ENCODE measurements around the gene GNG13.

The GNG13 gene

GRCh38 chr16:813204-813915 lies 12.8 kb upstream of the GNG13 start:
- DNase-seq, result peak in 3 of 5 experiments; percentile 31 to 52 (median 43)

- no peak for DNase-seq
Observed at GRCh38 chr16:808085-808386, 7.5 kb upstream of the GNG13 start.

DNA sequence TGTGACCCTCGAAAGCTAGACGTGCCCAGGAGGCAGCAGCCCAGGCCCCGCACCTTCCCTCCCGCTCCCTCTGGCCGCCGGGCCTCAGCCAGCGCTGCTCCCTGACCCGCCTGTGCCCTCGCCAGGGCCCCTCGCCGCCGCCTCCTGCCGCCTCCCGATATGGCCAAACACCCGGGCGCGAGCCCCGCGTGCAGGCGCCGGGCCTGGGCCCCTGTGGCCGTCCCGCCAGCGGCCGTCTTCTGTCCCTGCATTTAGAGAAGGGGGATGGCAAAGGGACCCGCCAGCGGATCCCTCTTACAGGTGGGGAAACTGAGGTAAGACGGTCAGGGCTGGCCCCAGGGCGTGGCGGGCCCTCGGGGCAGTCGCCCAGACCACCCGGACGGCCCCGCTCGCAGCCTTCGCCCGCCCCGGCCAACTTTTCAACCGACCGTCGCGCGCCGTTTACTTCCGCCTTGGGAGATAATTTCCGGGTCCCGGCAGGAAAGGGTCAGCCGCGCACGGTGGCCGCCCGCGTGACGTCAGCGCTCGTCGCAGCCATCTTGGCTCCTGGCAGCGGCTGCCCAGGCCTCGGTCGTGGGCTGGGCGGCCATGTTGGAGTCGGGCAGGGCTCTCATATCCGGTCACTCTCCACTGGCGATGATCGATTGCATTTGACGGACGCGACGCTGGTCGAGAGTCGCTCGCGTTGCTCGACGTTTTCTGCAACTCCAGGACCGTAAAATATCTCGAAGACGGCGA lies 7.0 kb upstream of the GNG13 start:
- peak; percentile 64 to 94 (median 68) for DNase-seq

GRCh38 chr16:805474-805873 lies 4.9 kb upstream of the GNG13 start:
- no peak for DNase-seq

DNA sequence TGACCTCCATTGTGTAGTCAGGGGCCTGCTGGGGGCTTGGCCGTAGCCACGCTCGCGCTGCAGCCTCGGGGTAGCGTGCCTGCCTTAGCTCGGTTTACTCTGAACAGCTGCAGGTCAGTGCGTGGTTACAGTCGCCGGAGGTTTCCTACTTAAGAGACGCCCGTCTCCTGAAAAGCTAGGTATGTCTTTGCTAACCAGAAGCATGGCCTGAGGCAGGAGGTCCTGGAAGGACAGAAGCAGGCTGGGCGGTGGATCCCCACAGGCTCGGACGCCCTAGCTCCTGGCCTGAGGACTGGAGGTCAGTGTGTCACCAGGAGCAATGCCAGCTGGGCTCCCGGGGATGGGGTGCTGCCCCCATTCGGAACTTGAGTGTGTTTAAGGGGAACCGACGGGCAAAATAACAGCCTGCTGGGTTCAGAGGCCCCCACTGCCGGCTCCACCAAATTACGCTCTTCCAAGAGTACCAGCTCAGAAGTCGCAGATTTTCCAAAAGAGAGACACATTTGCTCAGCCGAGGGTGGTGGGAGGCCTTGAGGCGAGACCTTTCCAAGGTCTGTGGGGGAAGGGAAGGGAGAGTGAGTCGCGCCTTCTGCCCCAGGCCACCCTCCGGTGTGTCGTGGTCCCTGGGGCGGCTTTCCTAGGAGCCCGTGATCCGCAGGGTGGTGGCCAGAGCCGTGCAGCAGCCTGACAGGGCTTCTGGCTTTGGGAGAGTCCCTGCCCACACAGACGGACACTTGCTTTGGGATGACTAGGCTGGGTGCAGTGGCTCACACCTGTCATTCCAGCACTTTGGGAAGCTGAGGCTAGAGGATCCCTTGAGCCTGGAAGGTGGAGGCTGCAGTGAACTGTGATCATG lies 3.9 kb upstream of the GNG13 start:
- no peak for DNase-seq

GRCh38 chr16:803754-804080 lies 3.2 kb upstream of the GNG13 start:
- DNase-seq, result no peak

DNA sequence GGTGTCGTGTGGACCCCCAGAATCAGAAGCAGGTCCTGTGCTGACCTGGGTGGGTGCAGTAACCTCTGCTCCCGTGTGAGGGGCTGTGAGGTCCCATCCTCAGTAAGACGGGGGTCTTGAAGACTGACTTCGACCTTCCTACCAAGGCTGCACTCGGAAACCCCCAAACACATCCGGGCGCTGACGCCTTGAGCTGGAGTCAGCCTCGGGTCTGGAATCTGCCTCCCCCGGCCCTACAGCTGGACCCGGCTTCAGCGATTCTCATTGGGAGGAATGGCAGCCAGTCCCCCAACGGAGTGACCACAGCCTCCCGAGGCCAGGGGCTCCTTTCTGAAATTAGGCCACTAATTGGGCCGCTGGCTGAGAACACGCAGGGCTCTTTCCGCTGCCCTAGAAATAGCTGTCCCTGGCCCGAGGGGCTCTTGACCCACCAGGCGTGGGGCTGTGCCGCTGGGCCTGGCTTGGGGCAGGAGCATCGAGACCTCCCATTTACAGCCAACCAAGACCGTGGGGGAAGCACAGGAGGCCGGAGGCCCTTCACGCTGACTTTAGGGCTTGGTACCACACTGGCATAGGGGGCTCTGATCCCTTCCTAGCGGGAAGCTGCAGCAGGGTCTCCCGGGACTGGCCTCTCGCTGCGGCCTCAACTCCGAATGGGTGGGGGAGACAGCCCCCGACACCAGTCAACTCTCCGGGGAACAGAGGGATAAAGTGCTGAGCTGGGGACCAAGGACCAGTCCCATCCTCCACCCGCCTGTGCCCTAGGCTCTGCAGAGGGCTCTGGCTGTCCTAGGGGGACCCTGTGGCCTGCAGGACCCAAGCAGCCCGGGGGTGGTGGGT lies 2.6 kb upstream of the GNG13 start:
- no peak for DNase-seq

DNA sequence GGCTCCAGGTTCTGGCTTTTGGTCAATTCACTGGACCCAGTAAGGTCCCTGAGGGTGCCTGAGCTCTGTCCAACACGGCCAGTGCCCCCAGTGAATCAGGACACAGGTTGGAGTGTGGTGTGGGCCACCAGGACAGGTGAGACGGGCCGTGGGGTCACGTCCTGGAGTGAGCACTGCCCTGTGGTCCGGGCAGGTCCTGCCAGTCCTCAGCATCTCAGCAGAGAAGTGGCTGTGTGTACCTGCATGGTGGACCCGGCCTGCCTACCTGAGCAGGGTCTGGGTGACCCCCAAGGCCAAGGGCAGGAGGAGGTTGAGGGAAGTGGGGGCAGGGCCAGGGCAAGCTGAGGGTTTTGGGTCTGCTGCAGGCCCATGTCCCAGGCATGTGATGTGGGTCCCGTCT lies 1.9 kb upstream of the GNG13 start:
- no peak for DNase-seq

DNA sequence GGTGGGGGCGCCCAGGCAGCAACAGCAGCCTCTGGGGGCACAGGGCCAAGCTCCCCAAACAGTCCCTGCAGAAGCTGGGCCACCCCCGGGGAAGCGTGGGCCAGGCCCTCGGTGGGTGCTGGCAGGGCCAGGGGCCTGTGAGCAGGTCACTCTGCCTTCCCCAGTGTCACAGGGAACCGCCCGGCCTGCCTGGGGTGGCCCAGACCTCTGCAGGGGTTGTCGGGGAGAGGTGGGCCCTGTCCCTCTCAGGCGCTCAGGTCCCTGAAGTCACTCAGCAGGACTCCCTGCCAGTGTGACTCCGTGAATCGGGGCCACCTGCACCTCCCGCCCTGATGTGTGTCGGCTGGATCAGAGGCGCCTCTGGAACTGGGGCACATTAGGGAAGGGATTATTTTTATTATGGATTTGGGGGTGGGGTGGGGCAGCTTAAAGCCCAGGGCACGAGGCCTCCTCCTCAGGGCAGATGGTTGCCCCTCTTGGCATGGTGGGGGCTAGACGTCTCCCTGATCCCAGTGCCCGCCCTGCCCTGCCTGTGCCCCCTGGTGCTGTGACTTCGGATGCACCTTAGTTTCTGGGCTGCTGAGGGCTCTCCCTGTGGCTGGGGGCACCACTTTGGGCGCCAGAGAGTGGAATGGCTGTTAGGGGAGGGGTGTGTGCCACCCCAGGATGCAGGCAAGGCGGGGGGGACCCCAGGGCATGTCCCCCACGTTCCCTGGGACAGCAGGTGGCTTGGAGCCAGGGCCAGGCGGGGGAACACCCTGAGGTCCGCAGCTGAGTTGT lies 1.2 kb upstream of the GNG13 start:
- DNase-seq, result no peak

DNA sequence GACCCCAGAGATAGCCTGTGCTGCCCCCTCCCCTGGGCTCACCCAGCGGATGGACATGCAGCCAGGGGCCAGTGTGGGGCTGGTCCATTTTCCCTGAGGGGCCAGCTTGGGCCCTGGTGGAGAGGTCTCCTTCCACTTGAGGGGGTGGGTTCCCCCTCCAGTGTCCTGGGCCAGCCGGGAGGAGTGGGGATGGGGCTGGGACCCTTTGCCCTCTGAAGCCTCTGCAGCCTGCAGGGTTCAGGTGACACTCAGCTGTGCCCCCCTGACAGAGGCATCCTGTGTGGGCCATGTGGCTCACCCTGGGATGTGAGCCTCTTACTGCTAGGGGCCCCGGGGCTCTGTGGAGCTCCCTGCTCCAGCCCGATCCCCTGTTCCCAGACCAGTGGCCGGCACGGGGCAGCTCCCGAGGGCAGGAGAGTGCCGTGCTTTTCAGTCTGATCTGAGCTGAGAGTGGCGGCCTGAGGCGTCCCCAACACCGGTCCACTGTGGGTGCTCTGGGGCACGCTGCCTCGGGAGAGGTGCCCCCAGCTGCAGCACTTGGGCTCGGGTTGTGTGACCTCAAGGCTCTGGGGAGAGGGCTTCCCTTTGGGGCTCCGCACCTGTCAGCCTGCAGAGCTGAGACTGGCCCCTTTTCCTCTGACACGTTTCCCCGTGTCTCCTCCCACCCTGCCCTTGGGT lies 439 bp upstream of the GNG13 start:
- DNase-seq, result no peak

- DNase-seq, result no peak
Observed at GRCh38 chr16:799111-799947, 1.2 kb downstream of the GNG13 start.

DNA sequence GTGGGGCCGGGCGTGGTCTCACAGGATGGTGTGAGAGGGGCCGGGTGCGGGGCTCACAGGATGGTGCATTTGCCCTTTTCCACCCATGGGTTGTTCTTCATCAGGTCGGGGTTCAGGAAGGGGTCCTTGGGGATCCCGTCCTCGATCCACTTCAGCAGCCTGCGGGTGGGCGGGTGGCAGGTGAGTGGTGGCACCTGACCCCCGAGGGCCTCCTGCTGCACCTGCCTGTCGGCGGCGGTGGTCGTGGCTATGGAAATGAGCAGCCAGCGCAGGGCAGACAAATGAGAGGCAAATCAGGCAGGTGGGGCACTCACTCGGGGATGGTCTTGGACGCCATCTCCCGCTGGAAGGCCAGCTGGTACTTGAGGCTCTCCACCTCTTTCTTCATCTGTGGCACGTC lies 1.9 kb downstream of the GNG13 start:
- DNase-seq, result no peak

DNA sequence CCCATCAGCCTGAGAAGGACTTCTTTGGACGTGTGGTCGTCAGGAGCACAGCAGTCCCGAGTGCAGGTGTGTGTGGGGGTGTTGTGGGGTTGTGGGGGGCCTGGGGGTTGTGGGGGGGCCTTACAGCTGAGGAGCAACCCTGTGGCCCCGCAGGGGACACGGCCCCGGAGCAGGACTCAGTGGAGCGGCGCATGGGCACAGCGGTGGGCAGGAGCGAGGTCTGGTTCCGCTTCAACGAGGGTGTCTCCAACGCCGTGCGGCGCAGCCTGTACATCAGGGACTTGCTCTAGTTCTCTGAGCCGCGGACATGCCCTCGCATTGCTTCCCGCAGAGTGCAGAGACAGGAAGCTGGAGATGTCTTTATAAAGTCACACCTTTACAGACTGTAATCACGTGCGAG lies 2.8 kb downstream of the GNG13 start:
- DNase-seq, result no peak

- DNase-seq, result no peak
Observed at GRCh38 chr16:797120-797420, 3.5 kb downstream of the GNG13 start.

DNA sequence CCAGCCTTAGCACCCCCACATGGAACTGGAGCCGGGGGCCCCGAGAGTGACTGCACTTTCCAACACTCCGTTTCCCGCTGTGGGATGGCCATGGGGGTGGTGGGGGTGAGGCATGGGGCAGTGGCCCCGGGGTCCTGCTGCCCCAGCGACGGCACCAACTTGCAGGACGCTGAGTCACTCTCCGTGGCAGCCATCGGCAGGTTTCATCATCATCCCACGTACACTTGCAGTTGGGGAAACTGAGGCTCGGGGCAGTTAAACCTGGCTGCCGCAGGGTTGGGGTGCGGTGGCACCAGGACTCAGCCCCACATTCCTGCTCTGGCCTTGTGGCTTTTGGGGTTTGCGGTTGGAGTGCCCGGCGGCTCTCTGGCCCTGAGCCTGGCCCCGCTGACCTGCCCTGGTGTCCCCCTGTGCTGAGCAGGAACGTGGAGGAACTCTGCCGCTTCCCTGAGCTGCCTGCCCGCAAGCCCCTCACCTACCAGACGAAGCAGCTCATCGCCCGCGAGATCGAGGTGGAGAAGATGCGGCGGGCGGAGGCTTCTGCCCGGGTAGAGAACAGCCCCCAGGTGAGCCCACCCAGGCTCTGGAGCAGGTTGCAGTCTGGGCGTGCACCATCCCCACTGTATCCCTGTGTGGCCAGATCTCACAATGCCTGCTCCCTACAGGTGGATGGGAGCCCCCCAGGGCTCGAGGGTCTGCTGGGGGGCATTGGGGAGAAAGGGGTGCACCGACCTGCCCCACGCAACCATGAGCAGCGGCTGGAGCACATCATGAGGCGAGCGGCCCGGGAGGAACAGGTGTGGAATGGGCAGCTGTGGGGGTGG lies 4.0 kb downstream of the GNG13 start:
- no peak for DNase-seq

GRCh38 chr16:795580-796229 lies 4.8 kb downstream of the GNG13 start:
- no peak for DNase-seq

- DNase-seq, result no peak
Observed at GRCh38 chr16:794853-795466, 5.6 kb downstream of the GNG13 start.

- no peak for DNase-seq
Observed at GRCh38 chr16:794091-794822, 6.3 kb downstream of the GNG13 start.
